ENCODE data around the gene PRDM8. TPM values are rescaled to one million over a fixed set of nuclear protein-coding genes. Genes with fewer than 3 reads are reported as not detected.
A peak's percentile ranks its signal among the peaks of the same experiment; 100 is the strongest.

PRDM8 gene
- total and polyA plus RNA-seq, 7 donors = 1.2 to 17.4 (median 14.9) TPM; not detected in 1

- DNase-seq = no peak
- no peaks in the 10 kb centered on the region for H3K36me3 ChIP-seq
- intact Hi-C loops (cut with DNase I) = no loop called here
- no peak overlapping the region for H3K4me3 ChIP-seq
- WGBS, 2 donors = 74 to 90% methylated on average over 5 of the region's 5 CpGs
- H3K27me3 ChIP-seq = no peaks in the 10 kb centered on the region
- no peaks in the 10 kb centered on the region for H3K9me3 ChIP-seq
- H3K4me1 ChIP-seq = peaks cover 0 to 8% (median 0%) of the 10 kb centered on the region in 4 donors
- TF ChIP-seq EP300 (IDR thresholded peaks at IDR 0.05) (no peak), POLR2A (IDR thresholded peaks at IDR 0.05) (no peak), POLR2AphosphoS5 (IDR thresholded peaks at IDR 0.05) (no peak), CTCF (IDR thresholded peaks at IDR 0.05) (no peak)
- H3K27ac ChIP-seq = no peak overlapping the region
Measured at GRCh38 chr4:80231180-80231579, 33.9 kb downstream of the PRDM8 start.

GRCh38 chr4:80232707-80233370 lies 35.5 kb downstream of the PRDM8 start:
- Histone ChIP-seq H3K27me3 (no peaks in the 10 kb centered on the region), H3K9me3 (no peaks in the 10 kb centered on the region), H3K27ac (no peak overlapping the region), H3K4me1 (peaks cover 0 to 9% (median 2%) of the 10 kb centered on the region in 4 donors), H3K36me3 (no peaks in the 10 kb centered on the region), H3K4me3 (no peak overlapping the region)
- TF ChIP-seq POLR2AphosphoS5 (IDR thresholded peaks at IDR 0.05) (no peak), CTCF (IDR thresholded peaks at IDR 0.05) (no peak), EP300 (IDR thresholded peaks at IDR 0.05) (no peak), POLR2A (IDR thresholded peaks at IDR 0.05) (no peak)
- intact Hi-C loops (cut with DNase I) = no loop called here
- no peak for DNase-seq
- WGBS, 2 donors = 90 to 91% methylated on average over 2 of the region's 2 CpGs

- 78 to 93% methylated on average over 4 of the region's 4 CpGs for WGBS, 2 donors
- H3K27me3 ChIP-seq = no peaks in the 10 kb centered on the region
- H3K27ac ChIP-seq = no peak overlapping the region
- intact Hi-C loops (cut with DNase I) = no loop called here
- H3K4me1 ChIP-seq = peaks cover 0 to 9% (median 5%) of the 10 kb centered on the region in 4 donors
- no peak overlapping the region for H3K4me3 ChIP-seq
- TF ChIP-seq EP300 (IDR thresholded peaks at IDR 0.05) (no peak), POLR2AphosphoS5 (IDR thresholded peaks at IDR 0.05) (no peak), CTCF (IDR thresholded peaks at IDR 0.05) (no peak), POLR2A (IDR thresholded peaks at IDR 0.05) (no peak)
- no peaks in the 10 kb centered on the region for H3K36me3 ChIP-seq
- no peaks in the 10 kb centered on the region for H3K9me3 ChIP-seq
- no peak for DNase-seq
Measured at GRCh38 chr4:80233390-80233789, 36.1 kb downstream of the PRDM8 start.

GRCh38 chr4:80235451-80235850 lies 38.1 kb downstream of the PRDM8 start:
- DNase-seq = no peak
- 72 to 84% methylated on average over 1 of the region's 1 CpG for WGBS, 2 donors
- Histone ChIP-seq H3K4me1 (peaks cover 0 to 15% (median 5%) of the 10 kb centered on the region in 4 donors), H3K4me3 (no peak overlapping the region), H3K36me3 (no peaks in the 10 kb centered on the region), H3K9me3 (no peaks in the 10 kb centered on the region), H3K27me3 (no peaks in the 10 kb centered on the region), H3K27ac (peak overlapping the region in 1 of 4 donors; percentile 30)
- TF ChIP-seq POLR2AphosphoS5 (IDR thresholded peaks at IDR 0.05) (no peak), CTCF (IDR thresholded peaks at IDR 0.05) (no peak), EP300 (IDR thresholded peaks at IDR 0.05) (no peak), POLR2A (IDR thresholded peaks at IDR 0.05) (no peak)
- intact Hi-C loops (cut with DNase I) = no loop called here

- peak in 1 of 4 donors; percentile 50 for TF ChIP-seq POLR2AphosphoS5 (IDR thresholded peaks at IDR 0.05)
- TF ChIP-seq EP300 (IDR thresholded peaks at IDR 0.05) = no peak
- Histone ChIP-seq H3K27ac (peak overlapping the region in 1 of 4 donors; percentile 56), H3K9me3 (no peaks in the 10 kb centered on the region), H3K4me3 (no peak overlapping the region), H3K36me3 (no peaks in the 10 kb centered on the region), H3K27me3 (no peaks in the 10 kb centered on the region), H3K4me1 (peaks cover 0 to 15% (median 5%) of the 10 kb centered on the region in 4 donors)
- 86% methylated on average over 6 of the region's 6 CpGs for WGBS, 2 donors
- no peak for DNase-seq
- intact Hi-C loops (cut with DNase I) = no loop called here
Measured at GRCh38 chr4:80237992-80238391, 40.7 kb downstream of the PRDM8 start.

All from sigmoid colon (tissue), 7 donors.